KBM-7 (cell line): Measurements from ENCODE around the gene FGFBP2.

Experiments used
- DNase-seq: peaks from one replicate; pipeline ENCODE4 v3.0.0-alpha.2; 2015
- in situ Hi-C: fragments of 300-500 bp; cut with MboI; formaldehyde crosslinking; loops from 2 replicates; pipeline ENCODE4 v1.14.3; 2020; ENCODE audit warnings: low sequenced_read_pairs, low pct_unique_long_range_greater_than_20kb, mixed read lengths

FGFBP2 gene

GRCh38 chr4:15971068-15971801 is 8.3 kb upstream of the FGFBP2 start:
- DNase-seq: no peak
- in situ Hi-C loops: no loop called here

DNA sequence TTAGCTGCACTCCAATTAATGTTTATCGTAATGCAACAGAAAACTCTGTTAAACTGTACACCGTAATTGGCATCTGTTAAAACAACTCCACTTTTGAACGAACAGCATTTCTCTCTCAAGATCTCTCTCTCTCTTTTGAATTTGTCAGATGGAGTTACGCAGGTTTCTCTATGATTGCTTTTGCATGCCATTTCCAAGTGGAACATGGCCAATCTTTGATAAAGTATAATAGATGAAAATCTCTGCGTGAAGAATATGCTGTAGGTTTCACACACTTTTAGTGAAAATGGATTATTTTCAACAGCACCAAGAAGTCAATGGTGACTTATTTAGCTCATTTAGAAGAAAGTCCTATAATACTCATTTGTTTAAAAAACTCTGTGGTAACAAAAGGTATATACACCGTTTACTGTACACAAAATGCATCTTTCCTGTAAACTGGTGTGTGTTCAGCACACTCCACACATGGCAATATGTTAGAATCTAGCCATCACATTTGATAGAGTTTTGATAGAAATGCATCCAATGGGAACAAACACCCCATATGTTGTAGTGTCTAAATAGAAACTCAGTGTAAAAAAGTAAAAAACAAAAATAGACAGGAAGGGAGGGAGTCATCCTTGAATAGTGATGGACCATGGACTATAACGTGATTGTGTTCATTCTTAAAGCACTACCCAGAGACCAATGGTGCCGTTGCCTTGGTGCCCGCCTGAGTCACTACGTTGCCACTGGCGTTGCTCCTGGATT is 5.8 kb upstream of the FGFBP2 start:
- in situ Hi-C loops: no loop called here

DNA sequence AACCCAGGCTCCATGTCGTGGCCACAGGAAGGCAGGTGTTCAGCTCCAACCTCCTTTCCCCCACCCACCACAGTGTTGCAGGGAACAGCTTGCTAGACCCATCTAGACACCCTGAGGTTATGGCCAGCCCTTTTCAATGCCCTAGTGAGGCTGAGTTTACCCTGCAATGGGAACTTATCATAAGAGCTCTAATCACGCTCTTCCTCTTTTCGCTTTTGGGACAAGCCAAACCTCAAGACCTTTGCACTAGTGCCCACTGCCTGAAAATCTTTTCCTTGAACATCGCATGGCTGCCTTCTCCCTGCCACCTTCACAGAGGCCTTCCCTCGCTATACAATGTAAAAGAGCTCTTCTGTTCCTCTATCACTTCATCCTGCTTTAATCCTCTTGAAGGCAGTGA is 2.4 kb upstream of the FGFBP2 start:
- in situ Hi-C loops: no loop called here

More for the DNA sequence above, 5.8 kb upstream of the FGFBP2 start:
- DNase-seq: no peak

DNA sequence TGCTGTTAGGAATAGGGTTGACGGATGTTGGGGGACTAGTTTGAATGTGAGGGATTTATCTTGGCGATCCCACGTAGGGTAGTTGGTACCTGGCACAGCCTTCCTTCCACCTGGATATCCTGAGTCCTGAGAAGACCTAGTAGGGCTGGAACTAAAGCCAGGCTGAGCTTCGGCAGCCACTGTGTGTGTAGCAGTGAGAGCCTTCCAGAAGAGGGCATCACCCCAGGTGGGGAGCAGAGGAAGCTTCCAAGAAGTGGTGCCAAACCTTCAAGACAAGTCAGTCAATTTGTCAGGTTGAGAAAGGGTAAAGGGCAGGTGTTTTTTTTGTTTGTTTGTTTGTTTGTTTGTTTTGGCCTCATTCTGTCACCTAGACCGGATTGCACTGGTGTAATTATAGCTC is 1.2 kb upstream of the FGFBP2 start:
- no peak for DNase-seq
- in situ Hi-C loops: no loop called here

More for the DNA sequence above, 2.4 kb upstream of the FGFBP2 start:
- no peak for DNase-seq

GRCh38 chr4:15963576-15963975 is 601 bp upstream of the FGFBP2 start:
- DNase-seq: no peak
- in situ Hi-C loops: no loop called here

- in situ Hi-C loops: no loop called here
These were observed 1.0 kb downstream of the FGFBP2 start for GRCh38 chr4:15961781-15962510.

DNA sequence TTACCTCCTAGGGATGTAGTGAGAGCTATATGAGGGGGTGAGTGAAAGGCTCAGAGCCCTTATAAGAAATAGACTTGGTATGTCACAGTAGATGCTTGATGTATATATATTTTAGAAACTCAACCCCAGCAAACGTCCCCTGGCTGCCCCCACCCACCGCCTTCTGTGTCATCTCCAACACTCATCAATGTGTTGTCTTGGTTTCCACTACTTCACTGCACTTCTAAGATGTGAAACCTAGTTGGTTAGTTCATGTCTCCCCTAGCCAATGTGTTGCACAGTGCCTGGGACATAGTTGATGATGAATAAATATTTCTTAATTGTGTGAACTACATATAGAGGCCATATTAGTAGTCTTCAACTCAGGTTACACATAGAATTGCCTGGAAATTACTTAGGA is 4.4 kb downstream of the FGFBP2 start:
- in situ Hi-C loops: no loop called here
- DNase-seq: no peak

More at GRCh38 chr4:15961781-15962510, 1.0 kb downstream of the FGFBP2 start:
- DNase-seq: no peak

DNA sequence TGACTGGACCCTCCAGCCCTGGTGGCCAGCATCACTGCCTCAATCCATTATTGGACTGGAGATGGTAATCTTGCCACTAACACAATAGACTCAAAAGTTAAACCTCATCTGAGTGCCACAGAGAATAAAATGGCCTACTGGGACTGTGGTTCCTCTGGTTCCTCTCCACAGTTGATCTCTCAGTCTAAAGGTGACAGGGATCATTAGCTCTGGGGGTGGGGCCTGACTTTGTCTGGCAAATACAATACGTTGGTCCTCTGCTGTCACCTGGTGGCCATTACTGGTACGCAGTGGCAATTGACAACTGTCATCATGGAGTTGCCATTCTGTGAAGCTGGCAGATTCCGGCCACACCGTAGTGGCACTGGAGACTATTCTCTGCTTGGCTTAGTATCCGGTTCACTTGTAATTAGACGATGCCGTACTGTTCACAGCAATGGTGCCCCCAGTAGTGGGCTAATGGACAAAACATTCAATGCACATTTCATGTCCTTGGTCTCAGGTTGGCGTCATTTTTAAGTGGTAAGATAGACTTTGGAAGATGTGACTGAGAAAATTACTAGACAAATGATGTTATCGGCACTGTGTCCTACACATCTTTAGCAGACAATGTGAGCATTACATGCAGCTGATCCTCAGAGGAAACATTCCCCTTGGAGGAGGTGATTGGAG is 6.7 kb downstream of the FGFBP2 start:
- in situ Hi-C loops: no loop called here
- DNase-seq: peak; percentile 65

- DNase-seq: no peak
- in situ Hi-C loops: no loop called here
These were observed 7.3 kb downstream of the FGFBP2 start for GRCh38 chr4:15955670-15956069.

DNA sequence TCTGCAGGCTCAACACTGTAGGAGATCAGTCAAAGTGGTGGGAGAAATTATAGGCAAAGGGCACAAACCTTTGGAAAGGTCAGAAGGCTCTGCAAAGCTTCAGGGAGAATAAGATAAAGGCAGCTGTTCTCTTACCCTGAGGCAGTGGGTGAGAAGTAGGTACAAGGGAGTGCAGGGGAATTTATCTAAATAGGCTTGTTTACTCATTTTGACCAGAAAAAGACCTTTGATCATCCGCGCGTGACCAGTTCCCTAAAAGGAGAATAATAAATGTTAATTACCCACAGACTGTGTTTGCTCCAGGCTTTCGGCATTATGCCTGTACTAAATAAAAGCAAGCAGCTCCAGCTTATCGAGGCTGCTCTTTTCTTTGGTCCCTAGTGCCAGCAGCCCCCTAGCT is 9.3 kb downstream of the FGFBP2 start:
- in situ Hi-C loops: no loop called here
- DNase-seq: no peak

DNA sequence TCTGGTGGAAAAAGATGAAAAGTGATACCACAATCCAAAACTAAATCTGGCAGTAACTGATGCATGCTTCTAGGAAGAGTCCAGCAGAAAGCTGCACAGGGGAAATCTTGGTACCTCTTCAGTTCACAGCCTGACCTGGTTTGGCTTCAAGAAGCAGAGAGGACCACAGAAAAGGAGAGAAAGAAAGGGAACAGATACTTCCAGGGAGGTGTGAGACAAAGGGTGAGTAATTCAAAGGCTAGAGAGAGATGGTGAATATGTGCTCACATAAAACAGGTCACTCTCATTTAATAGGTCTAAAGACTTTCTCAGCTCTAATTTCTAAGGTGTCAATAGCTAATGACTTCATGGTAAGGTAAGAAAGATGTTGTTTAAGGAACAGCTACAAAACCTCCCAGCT is 11.2 kb downstream of the FGFBP2 start:
- in situ Hi-C loops: no loop called here

GRCh38 chr4:15948826-15949225 is 14.1 kb downstream of the FGFBP2 start:
- no peak for DNase-seq
- in situ Hi-C loops: no loop called here

More for the DNA sequence above, 11.2 kb downstream of the FGFBP2 start:
- no peak for DNase-seq

DNA sequence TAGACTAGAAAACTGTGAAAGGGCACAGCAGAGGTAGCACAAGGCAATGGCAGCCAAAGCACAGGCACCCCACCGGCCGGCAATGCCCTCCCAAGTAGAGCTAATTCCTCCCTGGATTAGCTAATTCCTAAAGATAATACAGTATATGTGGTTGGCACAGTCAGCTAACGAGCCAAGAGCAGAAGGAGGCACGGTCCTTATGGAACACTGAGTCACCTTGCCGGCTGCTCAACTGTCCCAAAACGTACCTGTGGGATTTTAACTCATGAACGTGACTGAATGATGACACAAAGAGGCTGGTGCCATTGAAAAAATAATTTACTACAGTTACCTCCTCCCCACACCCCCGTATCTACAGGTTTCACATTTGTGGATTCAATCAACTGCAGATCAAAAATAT is 15.3 kb downstream of the FGFBP2 start:
- no peak for DNase-seq
- in situ Hi-C loops: no loop called here

- in situ Hi-C loops: no loop called here
- no peak for DNase-seq
These were observed 17.5 kb downstream of the FGFBP2 start for GRCh38 chr4:15945516-15945915.

- DNase-seq: no peak
- in situ Hi-C loops: no loop called here
These were observed 18.1 kb downstream of the FGFBP2 start for GRCh38 chr4:15944895-15945294.

GRCh38 chr4:15942283-15942682 is 20.7 kb downstream of the FGFBP2 start:
- no peak for DNase-seq
- in situ Hi-C loops: no loop called here

DNA sequence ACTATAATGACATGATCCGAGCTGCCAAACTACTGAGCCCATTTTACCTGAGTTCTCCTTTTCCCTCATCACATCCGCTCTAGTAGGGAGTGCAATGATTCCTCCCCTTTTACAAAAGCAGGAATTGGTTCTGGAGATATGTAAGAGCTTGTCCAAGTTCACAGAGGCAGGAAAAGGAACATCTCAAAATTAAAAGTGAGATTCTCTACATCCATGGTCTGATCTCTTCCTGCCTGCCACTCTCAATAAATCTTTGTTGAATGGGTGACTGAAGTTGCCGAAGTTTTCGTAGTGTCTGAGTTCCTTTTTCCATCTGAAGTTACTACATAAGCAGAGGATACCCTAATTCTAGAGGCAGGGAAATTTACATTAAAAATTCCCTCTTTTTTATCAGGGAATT is 24.3 kb downstream of the FGFBP2 start, which contains the start of gene FGFBP1:
Gene FGFBP1 (minus strand): TSS at position 101 of the 400 bp plus-strand sequence. CDS start 2,108 bp downstream, outside the sequence.
- no peak for DNase-seq
- in situ Hi-C loops: no loop called here

- in situ Hi-C loops: no loop called here
- DNase-seq: no peak
These were observed 24.8 kb downstream of the FGFBP2 start for GRCh38 chr4:15938182-15938581.

DNA sequence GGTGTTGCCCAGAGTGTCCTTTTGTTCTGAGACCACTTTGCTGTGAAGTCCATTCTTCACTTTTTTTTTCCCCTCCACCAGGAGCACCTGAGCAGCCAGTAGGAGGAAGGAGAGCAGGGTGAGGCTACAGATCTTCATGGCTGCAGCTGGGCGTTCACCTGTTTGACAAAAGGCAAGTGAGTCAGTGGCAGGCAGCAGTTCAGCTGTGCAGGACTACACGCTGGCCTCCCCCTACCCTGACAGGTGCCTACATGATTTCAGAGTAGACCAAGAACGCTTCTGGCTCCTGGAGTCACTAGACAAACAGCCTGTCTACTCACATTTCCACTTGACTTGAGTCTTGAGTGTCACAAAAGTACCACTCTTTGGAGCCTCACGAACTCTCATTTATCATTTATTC is 26.5 kb downstream of the FGFBP2 start:
- no peak for DNase-seq
- in situ Hi-C loops: no loop called here
